Mesodermal cell (in vitro differentiated cells): ENCODE data around the gene ZDHHC3.

ENCODE experiments used
- H3K27ac ChIP-seq: 2 replicates; pipeline ENCODE4 v1.7.0; 2013; ENCODE audit warnings: mild to moderate bottlenecking, low read depth, low read length, moderate library complexity; ENCODE audit not compliant: severe bottlenecking
- H3K36me3 ChIP-seq: 2 replicates; pipeline ENCODE4 v1.7.1; 2013; ENCODE audit warnings: mild to moderate bottlenecking, low read length, moderate library complexity; ENCODE audit not compliant: control insufficient read depth, insufficient read depth
- H3K4me1 ChIP-seq: one replicate; pipeline ENCODE4 v1.7.1; 2013; ENCODE audit warnings: mild to moderate bottlenecking, low read length; ENCODE audit not compliant: insufficient read depth, control insufficient read depth, poor library complexity, severe bottlenecking
- H3K4me3 ChIP-seq: 2 replicates; pipeline ENCODE4 v1.7.0; 2013; ENCODE audit warnings: low read length, control low read depth, mild to moderate bottlenecking; ENCODE audit not compliant: insufficient read depth, poor library complexity, severe bottlenecking; ENCODE audit errors: extremely low read depth
- H3K9me3 ChIP-seq: 2 replicates; pipeline ENCODE4 v1.7.1; 2013; ENCODE audit warnings: mild to moderate bottlenecking, low read length, moderate library complexity; ENCODE audit not compliant: control insufficient read depth
- WGBS, 2 experiments: methylation state at CpG; one replicate each; pipeline ENCODE4 v1.1.5; 2013; ENCODE audit warnings: missing lambda C conversion rate in 2 of 2; ENCODE audit not compliant: insufficient coverage in 2 of 2; 5-methylcytosine and 5-hydroxymethylcytosine counted together

ZDHHC3 gene

GRCh38 chr3:44929782-44930181 lies 46.2 kb downstream of the ZDHHC3 start:
- WGBS, 2 experiments, result 92 to 93% methylated on average over 4 to 5 of the region's 5 CpGs
- peaks cover 86% of the 10 kb centered on the region for H3K36me3 ChIP-seq
- H3K27ac ChIP-seq, result no peak overlapping the region
- peaks cover 12% of the 10 kb centered on the region for H3K4me1 ChIP-seq
- H3K4me3 ChIP-seq, result no peak overlapping the region
- H3K9me3 ChIP-seq, result no peaks in the 10 kb centered on the region

- no peak overlapping the region for H3K4me3 ChIP-seq
- no peaks in the 10 kb centered on the region for H3K9me3 ChIP-seq
- H3K27ac ChIP-seq, result no peak overlapping the region
- 93 to 95% methylated on average over 4 to 6 of the region's 7 CpGs for WGBS, 2 experiments
- H3K4me1 ChIP-seq, result peaks cover 14% of the 10 kb centered on the region
- peaks cover 70% of the 10 kb centered on the region for H3K36me3 ChIP-seq
Measured at GRCh38 chr3:44927371-44927770, 48.6 kb downstream of the ZDHHC3 start.

DNA sequence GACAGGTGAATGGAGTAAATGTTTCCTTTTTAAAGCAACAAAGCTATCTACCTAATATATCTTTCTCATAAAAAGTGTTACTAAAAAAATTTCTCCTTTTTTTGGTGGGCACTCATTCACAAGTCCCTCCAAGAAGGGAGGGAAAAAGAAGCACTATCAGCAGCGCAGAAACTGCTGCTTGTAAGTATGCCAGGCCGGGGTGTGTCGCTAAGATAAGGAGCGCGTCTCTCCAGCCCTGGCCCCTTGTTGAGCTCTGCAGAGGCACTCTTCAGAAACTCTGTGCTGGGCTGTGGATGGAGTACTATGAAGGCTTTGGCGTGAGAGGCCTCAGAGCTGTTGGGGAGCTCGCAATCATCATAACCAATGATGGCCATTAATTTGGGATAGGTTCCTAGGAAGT lies 49.1 kb downstream of the ZDHHC3 start:
- WGBS, 2 experiments, result 90 to 98% methylated on average over 5 to 7 of the region's 7 CpGs
- H3K36me3 ChIP-seq, result peaks cover 70% of the 10 kb centered on the region

GRCh38 chr3:44926172-44926571 lies 49.8 kb downstream of the ZDHHC3 start:
- Histone ChIP-seq H3K36me3 (peaks cover 70% of the 10 kb centered on the region), H3K9me3 (no peaks in the 10 kb centered on the region), H3K4me1 (peaks cover 14% of the 10 kb centered on the region), H3K4me3 (no peak overlapping the region), H3K27ac (no peak overlapping the region)
- WGBS, 2 experiments, result 91 to 99% methylated on average over 10 of the region's 10 CpGs

More for the DNA sequence above, 49.1 kb downstream of the ZDHHC3 start:
- H3K27ac ChIP-seq, result no peak overlapping the region
- no peak overlapping the region for H3K4me3 ChIP-seq
- H3K9me3 ChIP-seq, result no peaks in the 10 kb centered on the region
- peaks cover 14% of the 10 kb centered on the region for H3K4me1 ChIP-seq

DNA sequence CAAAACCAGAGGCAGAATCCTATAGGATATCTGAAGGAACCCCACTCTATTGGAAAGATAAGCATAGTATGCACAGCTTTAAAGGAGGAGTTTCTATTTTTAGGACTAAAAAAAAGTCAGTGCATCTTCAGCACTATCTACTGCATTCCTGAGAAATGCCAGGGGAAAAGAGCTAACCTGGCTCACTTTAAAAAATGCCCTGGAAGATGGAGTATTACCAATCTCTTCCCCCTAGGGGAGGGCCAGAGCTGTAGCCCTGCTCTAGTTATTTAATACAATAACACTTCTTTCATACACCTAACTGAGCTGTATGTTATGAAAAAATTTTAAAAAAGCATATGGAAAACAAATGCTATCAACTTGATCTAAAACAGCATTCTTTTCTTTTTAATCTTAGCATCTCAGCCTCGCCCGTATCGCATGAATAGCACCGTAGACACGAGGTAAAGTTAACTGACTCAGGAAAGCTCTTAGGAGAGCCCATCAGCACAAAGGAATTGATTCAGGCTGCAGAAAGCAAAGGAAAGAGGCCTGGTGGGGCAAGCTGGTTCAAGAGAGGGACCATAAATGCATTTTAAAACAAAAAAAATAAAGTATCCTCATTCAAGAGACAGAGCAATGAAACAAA lies 51.4 kb downstream of the ZDHHC3 start:
- Histone ChIP-seq H3K4me1 (peaks cover 14% of the 10 kb centered on the region), H3K27ac (peak overlapping the region; percentile 1), H3K9me3 (no peaks in the 10 kb centered on the region), H3K36me3 (peaks cover 62% of the 10 kb centered on the region), H3K4me3 (no peak overlapping the region)
- 94 to 95% methylated on average over 5 of the region's 5 CpGs for WGBS, 2 experiments

- H3K27ac ChIP-seq, result no peak overlapping the region
- WGBS, 2 experiments, result 96 to 97% methylated on average over 2 to 3 of the region's 3 CpGs
- no peaks in the 10 kb centered on the region for H3K9me3 ChIP-seq
- H3K4me1 ChIP-seq, result peaks cover 14% of the 10 kb centered on the region
- peaks cover 55% of the 10 kb centered on the region for H3K36me3 ChIP-seq
- no peak overlapping the region for H3K4me3 ChIP-seq
Measured at GRCh38 chr3:44923632-44924456, 52.1 kb downstream of the ZDHHC3 start.

- Histone ChIP-seq H3K9me3 (no peaks in the 10 kb centered on the region), H3K4me1 (peaks cover 14% of the 10 kb centered on the region), H3K36me3 (peaks cover 24% of the 10 kb centered on the region), H3K4me3 (no peak overlapping the region), H3K27ac (no peak overlapping the region)
- WGBS, 2 experiments, result 88 to 100% methylated on average over 3 of the region's 3 CpGs
Measured at GRCh38 chr3:44920081-44920480, 55.9 kb downstream of the ZDHHC3 start.

GRCh38 chr3:44918581-44918980 lies 57.4 kb downstream of the ZDHHC3 start:
- peaks cover 24% of the 10 kb centered on the region for H3K36me3 ChIP-seq
- H3K4me1 ChIP-seq, result peaks cover under 1% of the 10 kb centered on the region
- no peak overlapping the region for H3K4me3 ChIP-seq
- no peaks in the 10 kb centered on the region for H3K9me3 ChIP-seq
- H3K27ac ChIP-seq, result no peak overlapping the region
- WGBS, 2 experiments, result 96 to 98% methylated on average over 5 to 6 of the region's 6 CpGs

DNA sequence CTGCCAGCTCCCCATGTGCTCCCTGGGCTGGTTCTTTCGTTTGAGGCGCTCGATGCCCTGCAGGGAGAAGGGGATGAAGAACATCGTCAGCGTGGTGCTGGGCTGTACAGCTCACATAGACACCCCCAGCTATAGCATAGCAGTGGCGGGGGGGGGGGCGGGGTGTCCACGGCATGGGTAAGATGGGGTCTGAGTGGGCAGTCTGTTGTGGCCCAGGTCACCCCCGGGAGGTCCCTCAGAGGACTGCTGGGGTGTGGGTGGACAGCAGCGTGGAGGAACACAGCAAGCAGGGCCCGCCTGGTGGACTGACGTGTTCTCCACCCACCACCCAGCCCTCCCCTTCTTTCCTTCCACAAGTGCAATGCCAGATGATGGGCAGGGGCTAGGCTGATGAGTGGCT lies 57.9 kb downstream of the ZDHHC3 start:
- Histone ChIP-seq H3K9me3 (no peaks in the 10 kb centered on the region), H3K36me3 (peaks cover 24% of the 10 kb centered on the region), H3K4me1 (no peaks in the 10 kb centered on the region), H3K27ac (no peak overlapping the region), H3K4me3 (no peak overlapping the region)
- WGBS, 2 experiments, result 96 to 98% methylated on average over 6 to 8 of the region's 12 CpGs

GRCh38 chr3:44915702-44916438 lies 60.1 kb downstream of the ZDHHC3 start:
- H3K4me1 ChIP-seq, result no peaks in the 10 kb centered on the region
- no peak overlapping the region for H3K4me3 ChIP-seq
- WGBS, 2 experiments, result 90 to 92% methylated on average over 6 of the region's 8 CpGs
- H3K36me3 ChIP-seq, result peaks cover 5% of the 10 kb centered on the region
- no peaks in the 10 kb centered on the region for H3K9me3 ChIP-seq
- H3K27ac ChIP-seq, result peak overlapping the region; percentile 49
